Measurements from ENCODE around the gene VWA5A.

VWA5A gene

DNA sequence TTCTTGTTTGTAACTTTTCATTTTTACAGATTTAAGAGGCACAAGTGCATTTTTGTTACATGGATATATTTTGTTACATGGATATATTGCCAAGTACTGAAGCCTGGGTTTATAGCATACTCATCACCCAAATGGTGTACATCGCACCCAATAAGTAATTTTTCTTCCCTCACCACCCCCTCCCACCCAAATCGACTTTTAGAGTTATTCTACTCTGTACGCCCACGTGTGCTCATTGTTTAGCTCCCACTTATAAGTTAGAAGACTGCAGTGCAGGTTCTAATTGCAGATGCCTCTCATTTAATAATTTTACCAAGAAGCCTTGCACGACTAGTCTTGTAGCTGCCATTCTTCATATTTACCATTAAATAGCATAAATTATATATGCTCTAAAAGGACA is 20.5 kb upstream of the VWA5A start:
- Histone ChIP-seq H3K27ac (no peak overlapping the region), H3K36me3 (ENCODE audit: insufficient read depth) (no peaks in the 10 kb centered on the region), H3K4me2 (no peak overlapping the region), H3K4me3 (IDR thresholded peaks at IDR 0.05; ENCODE audit: insufficient read depth, low read depth, low read length) (no peak overlapping the region), H3K9ac (no peak overlapping the region), H2AFZ (ENCODE audit: low read depth) (no peak overlapping the region), H4K20me1 (ENCODE audit: insufficient read depth) (no peaks in the 10 kb centered on the region), H3K79me2 (ENCODE audit: insufficient read depth, low read depth) (no peaks in the 10 kb centered on the region), H3K4me1 (ENCODE audit: low read depth, poor library complexity, severe bottlenecking) (no peaks in the 10 kb centered on the region), H3K27me3 (ENCODE audit: insufficient read depth, low read depth) (no peaks in the 10 kb centered on the region)
- TF ChIP-seq, protein P1, sequence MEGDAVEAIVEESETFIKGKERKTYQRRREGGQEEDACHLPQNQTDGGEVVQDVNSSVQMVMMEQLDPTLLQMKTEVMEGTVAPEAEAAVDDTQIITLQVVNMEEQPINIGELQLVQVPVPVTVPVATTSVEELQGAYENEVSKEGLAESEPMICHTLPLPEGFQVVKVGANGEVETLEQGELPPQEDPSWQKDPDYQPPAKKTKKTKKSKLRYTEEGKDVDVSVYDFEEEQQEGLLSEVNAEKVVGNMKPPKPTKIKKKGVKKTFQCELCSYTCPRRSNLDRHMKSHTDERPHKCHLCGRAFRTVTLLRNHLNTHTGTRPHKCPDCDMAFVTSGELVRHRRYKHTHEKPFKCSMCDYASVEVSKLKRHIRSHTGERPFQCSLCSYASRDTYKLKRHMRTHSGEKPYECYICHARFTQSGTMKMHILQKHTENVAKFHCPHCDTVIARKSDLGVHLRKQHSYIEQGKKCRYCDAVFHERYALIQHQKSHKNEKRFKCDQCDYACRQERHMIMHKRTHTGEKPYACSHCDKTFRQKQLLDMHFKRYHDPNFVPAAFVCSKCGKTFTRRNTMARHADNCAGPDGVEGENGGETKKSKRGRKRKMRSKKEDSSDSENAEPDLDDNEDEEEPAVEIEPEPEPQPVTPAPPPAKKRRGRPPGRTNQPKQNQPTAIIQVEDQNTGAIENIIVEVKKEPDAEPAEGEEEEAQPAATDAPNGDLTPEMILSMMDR (conservative IDR thresholded peaks at IDR 0.05; ENCODE audit: low read depth, low read length) = no peak

DNA sequence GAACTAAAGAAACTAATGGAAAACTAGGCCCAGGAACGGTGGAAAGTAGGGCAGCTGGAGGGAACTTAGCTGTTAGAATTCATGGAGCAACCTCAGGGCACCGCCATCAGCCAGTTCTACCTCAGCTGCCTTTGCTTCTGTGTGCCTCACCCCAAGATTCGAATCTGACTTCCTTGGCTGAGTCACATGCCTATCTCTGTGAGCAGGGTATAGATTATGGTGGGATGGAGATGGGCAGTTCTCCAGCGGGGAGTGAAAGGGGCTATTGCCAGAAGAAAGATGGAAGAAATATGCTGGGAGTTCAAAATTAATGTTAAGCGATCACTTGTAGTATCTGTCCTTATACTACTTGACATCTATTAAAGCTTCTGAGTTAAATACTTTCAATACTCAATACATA is 18.9 kb upstream of the VWA5A start:
- TF ChIP-seq, protein P1 (conservative IDR thresholded peaks at IDR 0.05; ENCODE audit: low read depth, low read length) = no peak
- Histone ChIP-seq H2AFZ (ENCODE audit: low read depth) (no peak overlapping the region), H3K36me3 (ENCODE audit: insufficient read depth) (no peaks in the 10 kb centered on the region), H3K27me3 (ENCODE audit: insufficient read depth, low read depth) (no peaks in the 10 kb centered on the region), H3K79me2 (ENCODE audit: insufficient read depth, low read depth) (no peaks in the 10 kb centered on the region), H3K4me1 (ENCODE audit: low read depth, poor library complexity, severe bottlenecking) (no peaks in the 10 kb centered on the region), H3K4me2 (no peak overlapping the region), H4K20me1 (ENCODE audit: insufficient read depth) (no peaks in the 10 kb centered on the region), H3K9ac (no peak overlapping the region), H3K4me3 (IDR thresholded peaks at IDR 0.05; ENCODE audit: insufficient read depth, low read depth, low read length) (no peak overlapping the region), H3K27ac (no peak overlapping the region)

DNA sequence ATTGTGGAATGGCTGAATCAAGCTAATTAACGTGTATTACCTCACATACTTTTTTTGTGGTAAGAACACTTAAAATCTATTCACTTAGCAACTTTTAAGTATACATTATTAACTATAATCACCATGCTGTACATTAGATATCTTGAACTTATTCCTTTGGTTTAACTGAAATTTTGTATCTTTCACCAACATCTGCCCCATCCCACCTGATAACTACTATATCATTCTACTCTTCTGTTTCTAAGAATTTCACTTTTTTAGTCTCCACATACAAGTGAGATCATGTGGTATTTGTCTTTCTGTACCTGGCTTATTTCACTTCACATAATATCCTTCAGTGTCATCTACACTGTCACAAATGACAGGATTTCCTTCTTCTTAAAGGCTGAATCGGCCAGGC is 17.1 kb upstream of the VWA5A start:
- Histone ChIP-seq H3K79me2 (ENCODE audit: insufficient read depth, low read depth) (no peaks in the 10 kb centered on the region), H3K36me3 (ENCODE audit: insufficient read depth) (no peaks in the 10 kb centered on the region), H3K27me3 (ENCODE audit: insufficient read depth, low read depth) (no peaks in the 10 kb centered on the region), H3K27ac (no peak overlapping the region), H3K4me3 (IDR thresholded peaks at IDR 0.05; ENCODE audit: insufficient read depth, low read depth, low read length) (no peak overlapping the region), H2AFZ (ENCODE audit: low read depth) (no peak overlapping the region), H3K4me1 (ENCODE audit: low read depth, poor library complexity, severe bottlenecking) (no peaks in the 10 kb centered on the region), H3K9ac (no peak overlapping the region), H3K4me2 (no peak overlapping the region), H4K20me1 (ENCODE audit: insufficient read depth) (no peaks in the 10 kb centered on the region)
- TF ChIP-seq, protein P1 (conservative IDR thresholded peaks at IDR 0.05; ENCODE audit: low read depth, low read length) = no peak

DNA sequence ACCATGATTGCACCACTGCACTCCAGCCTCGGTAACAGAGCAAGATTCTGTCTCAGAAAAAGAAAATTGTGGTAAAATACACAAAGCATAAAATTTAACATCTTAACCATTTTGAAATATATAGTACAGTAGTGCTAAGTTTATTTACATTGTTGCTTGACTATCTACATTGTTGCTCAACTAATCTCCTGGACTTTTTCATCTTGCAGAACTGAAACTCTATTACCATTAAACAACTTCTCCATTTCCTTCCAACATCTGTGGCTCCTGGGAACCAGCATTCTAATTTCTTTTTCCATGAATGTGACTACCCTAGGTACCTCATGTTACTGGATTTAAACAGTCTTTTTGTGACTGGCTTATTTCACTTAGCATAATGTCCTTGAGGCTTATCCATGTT is 13.5 kb upstream of the VWA5A start:
- Histone ChIP-seq H3K27ac (no peak overlapping the region), H3K79me2 (ENCODE audit: insufficient read depth, low read depth) (no peaks in the 10 kb centered on the region), H3K4me1 (ENCODE audit: low read depth, poor library complexity, severe bottlenecking) (no peaks in the 10 kb centered on the region), H3K27me3 (ENCODE audit: insufficient read depth, low read depth) (no peaks in the 10 kb centered on the region), H2AFZ (ENCODE audit: low read depth) (no peak overlapping the region), H4K20me1 (ENCODE audit: insufficient read depth) (no peaks in the 10 kb centered on the region), H3K4me3 (IDR thresholded peaks at IDR 0.05; ENCODE audit: insufficient read depth, low read depth, low read length) (no peak overlapping the region), H3K4me2 (no peak overlapping the region), H3K36me3 (ENCODE audit: insufficient read depth) (no peaks in the 10 kb centered on the region), H3K9ac (no peak overlapping the region)
- TF ChIP-seq, protein P1 (conservative IDR thresholded peaks at IDR 0.05; ENCODE audit: low read depth, low read length) = no peak

DNA sequence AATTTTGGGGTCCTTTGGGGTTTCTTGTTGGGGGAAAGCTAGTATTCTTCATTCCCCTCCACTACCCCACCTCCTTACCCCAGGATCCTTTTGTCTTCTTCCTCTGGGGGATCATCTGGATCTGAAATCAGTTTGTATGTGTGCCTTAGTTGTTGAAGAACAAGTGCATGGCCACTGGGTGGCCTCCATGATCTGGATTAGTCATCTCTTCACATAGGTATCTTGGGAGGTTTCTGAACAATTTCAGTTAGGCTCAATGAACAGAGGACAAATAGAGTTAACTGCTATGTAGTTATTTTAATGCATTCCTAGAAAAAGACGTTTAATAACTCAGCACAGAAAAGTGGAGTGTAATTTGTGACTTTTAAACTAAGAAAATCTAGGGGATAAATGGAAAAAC is 7.1 kb upstream of the VWA5A start:
- Histone ChIP-seq H3K36me3 (ENCODE audit: insufficient read depth) (no peaks in the 10 kb centered on the region), H3K9ac (no peak overlapping the region), H3K4me3 (IDR thresholded peaks at IDR 0.05; ENCODE audit: insufficient read depth, low read depth, low read length) (no peak overlapping the region), H3K4me1 (ENCODE audit: low read depth, poor library complexity, severe bottlenecking) (no peaks in the 10 kb centered on the region), H2AFZ (ENCODE audit: low read depth) (no peak overlapping the region), H3K79me2 (ENCODE audit: insufficient read depth, low read depth) (no peaks in the 10 kb centered on the region), H3K4me2 (no peak overlapping the region), H3K27me3 (ENCODE audit: insufficient read depth, low read depth) (no peaks in the 10 kb centered on the region), H4K20me1 (ENCODE audit: insufficient read depth) (no peaks in the 10 kb centered on the region), H3K27ac (no peak overlapping the region)
- TF ChIP-seq, protein P1 (conservative IDR thresholded peaks at IDR 0.05; ENCODE audit: low read depth, low read length) = no peak

Data from KMS-11 (cell line).